Stimulated activated CD8-positive, alpha-beta memory T cell treated with anti-CD3 and anti-CD28 coated beads, Interleukin-12 subunit alpha, Interleukin-12 subunit beta, amount 100 ng/mL, for 4 hours (primary cell): ENCODE measurements around the gene WDR70.
"Not testable (repeated sequence)": the region's sequence is repeated elsewhere in the genome, so short reads cannot be mapped to it uniquely, and the experiment has no call there.

Experiments used
- DNase-seq: peaks from one replicate; pipeline ENCODE4 v3.0.0-alpha.2; 2020; ENCODE audit warnings: low read depth

Gene WDR70

GRCh38 chr5:37454402-37455055 lies 75.4 kb downstream of the WDR70 start:
- DNase-seq = not testable (repeated sequence)

DNA sequence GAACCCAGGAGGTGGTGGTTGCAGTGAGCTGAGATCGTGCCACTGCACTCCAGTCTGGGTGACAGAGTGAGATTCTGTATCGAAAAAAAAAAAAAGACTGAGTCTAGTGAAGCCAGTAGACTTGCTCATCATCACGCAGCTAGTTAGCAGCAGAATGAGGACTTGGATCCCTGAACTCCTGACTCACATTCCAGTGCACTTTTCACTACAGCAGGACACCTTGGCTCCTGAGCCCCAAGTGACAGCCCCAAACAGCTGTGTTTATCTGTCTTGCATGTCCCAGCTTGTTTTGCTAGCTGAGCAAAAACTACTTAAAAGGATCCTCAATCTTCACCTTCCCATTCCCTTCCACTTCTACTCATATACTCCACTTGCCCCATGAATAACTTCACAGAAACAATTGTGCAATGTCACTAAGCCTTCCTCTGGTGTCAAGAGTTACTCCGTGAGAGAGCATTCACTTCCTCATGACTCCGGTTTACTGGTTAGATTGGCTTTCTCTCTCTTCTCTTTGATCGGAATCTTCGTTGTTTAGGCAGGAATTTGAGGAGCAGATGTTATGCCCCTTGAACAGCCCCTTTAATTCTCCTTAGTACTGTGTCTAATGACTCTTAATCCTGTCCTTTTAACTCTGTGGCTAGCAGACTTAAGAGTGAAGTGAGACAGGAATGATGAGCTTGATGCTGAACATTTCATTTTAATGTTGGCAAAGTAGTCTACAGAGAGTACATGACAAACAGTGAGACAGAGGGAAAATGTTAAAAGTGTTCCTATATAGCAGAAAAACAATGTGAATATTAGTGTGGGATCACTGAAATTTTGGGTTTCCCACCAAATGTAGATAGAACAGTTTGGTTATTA lies 84.3 kb downstream of the WDR70 start:
- not testable (repeated sequence) for DNase-seq

- DNase-seq = not testable (repeated sequence)
Observed at GRCh38 chr5:37464581-37464980, 85.5 kb downstream of the WDR70 start.

DNA sequence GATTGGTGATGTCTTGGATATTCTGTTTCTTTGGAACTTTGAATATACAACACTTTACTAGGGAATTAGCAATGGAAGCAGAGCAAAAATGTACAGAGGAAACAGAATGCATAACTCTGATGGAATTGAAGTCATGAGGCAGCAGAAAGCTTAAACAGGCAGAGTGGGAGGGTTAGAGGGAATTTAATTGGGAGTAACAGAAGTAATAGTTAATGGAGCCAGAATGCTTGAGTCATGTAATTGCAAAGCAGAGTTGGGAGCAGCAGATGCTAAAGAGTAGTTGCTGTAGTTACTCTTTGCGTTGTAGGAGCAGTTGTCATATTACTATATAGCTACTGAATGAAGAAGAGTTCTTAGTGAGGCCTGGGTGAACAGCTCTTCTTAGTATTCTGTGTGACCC lies 90.3 kb downstream of the WDR70 start:
- not testable (repeated sequence) for DNase-seq

- DNase-seq = no peak
Observed at GRCh38 chr5:37471666-37472197, 92.6 kb downstream of the WDR70 start.

DNA sequence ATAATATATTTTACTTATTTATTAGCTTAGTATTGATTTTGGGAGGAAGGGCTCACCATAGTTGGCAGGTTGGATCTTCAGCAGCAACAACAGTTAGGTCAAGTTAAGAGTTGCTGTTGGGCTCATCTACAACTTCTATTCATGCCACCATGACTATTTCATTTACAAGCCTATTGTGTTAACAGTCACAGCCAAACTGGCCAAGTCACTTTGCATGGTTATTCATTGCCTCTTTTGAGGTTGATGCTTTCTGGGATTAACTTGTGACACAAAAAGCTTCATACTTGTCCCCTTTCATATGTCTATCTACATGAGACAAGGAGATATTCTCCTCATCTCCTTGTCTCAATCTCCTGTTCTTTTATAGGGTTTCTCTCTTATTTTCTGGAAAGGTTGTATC lies 98.3 kb downstream of the WDR70 start:
- DNase-seq = no peak

GRCh38 chr5:37478121-37478894 lies 99.2 kb downstream of the WDR70 start:
- no peak for DNase-seq

DNA sequence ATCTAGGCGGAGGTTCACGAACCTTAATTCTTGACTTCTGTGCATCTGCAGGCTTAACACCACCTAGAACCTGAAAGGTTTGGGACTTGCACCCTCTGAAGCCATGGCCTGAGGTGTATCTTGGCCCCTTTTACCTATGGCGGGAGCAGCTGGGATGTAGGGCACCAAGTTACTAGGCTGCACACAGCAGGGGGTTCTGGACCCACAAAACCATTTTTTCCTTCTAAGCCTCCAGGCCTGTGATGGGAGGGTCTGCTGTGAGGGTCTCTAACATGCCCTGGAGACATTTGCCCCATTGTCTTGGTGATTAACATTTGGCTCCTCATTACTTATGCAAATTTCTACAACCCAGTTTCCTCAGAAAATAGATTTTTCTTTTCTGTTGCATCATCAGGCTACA lies 102.3 kb downstream of the WDR70 start:
- not testable (repeated sequence) for DNase-seq

- DNase-seq = no peak
Observed at GRCh38 chr5:37490120-37490810, 111.1 kb downstream of the WDR70 start.

GRCh38 chr5:37490931-37491330 lies 111.8 kb downstream of the WDR70 start:
- no peak for DNase-seq

DNA sequence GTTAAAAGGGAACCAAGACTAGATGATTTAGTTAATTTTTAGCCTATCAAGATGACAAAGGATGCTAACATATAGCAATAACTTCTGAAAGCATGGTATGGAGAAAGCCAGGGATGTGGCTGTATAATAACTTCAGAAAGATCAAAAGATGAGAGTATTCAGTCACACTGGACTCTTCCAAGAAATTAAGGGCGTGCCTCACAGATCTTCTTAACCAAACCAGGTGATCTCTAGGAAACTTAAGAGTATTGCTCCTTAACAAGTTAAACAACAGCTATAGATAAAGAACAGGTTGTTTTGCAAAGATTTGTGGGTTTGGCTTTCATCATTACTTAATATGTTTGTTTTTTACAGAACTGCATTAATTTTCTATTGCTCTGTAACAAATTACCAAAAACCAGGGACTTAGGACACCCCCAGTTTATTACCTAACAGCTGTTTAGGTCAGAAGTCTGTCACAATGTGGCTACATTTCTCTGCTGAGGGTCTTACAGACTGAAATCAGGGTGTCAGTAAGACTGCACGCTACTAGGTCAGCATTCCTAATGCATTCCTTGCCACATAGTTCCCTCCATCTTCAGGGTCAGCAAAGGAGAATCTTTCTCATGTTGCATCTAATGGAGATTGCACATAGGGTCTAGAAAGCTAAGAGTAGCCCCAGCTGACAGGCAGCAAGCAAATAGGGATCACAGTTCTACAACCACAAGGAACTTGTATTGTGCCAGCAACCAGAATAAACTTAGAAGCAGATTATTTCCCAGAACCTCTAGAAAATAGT lies 113.8 kb downstream of the WDR70 start:
- DNase-seq = no peak

- DNase-seq = no peak
Observed at GRCh38 chr5:37494756-37495155, 115.6 kb downstream of the WDR70 start.

- DNase-seq = no peak
Observed at GRCh38 chr5:37495210-37495609, 116.1 kb downstream of the WDR70 start.

DNA sequence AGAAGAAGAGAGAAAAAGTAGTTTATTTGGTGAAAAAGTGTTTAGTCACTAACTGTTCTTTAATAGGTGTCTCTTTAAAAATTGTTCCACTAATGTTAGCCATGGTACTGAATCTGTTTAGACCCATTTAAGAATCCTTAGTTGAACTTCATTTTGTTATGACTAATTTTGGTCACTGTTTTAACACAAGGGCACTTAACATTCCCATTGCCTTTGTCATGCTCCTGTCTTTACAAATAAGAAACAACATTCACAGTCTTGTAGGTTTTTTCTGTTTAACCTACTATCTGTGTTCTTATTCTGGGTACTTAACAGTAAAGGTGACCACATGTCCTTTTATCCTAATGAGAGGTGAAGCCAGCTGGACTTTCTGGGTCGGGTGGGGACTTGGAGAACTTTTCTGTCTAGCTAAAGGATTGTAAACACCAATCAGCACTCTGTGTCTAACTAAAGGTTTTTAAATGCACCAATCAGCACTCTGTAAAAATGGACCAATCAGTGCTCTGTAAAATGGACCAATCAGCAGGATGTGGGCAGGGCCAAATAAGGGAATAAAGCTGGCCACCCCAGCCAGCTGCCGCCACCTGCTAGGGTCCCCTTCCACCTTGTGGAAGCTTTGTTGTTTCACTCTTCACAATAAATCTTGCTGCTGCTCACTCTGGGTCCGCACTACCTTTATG lies 116.7 kb downstream of the WDR70 start:
- no peak for DNase-seq

GRCh38 chr5:37496902-37497445 lies 117.9 kb downstream of the WDR70 start:
- DNase-seq = no peak

DNA sequence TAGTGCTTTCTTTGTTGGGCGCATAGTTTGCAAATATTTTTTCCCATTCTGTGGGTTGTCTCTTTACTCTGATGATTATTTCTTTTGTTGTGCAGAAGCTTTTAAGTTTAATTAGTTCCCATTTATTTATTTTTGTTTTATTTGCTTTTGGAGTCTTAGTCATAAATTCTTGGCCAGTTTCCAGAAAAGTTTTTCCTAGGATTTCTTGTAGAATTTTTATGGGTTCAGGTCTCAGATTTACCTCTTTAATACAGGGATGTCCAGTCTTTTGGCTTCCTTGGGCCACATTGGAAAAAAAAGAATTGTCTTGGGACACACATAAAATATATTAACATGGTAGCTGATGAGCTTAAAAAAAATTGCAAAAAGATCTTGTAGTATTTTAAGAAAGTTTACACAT lies 122.0 kb downstream of the WDR70 start:
- DNase-seq = no peak

DNA sequence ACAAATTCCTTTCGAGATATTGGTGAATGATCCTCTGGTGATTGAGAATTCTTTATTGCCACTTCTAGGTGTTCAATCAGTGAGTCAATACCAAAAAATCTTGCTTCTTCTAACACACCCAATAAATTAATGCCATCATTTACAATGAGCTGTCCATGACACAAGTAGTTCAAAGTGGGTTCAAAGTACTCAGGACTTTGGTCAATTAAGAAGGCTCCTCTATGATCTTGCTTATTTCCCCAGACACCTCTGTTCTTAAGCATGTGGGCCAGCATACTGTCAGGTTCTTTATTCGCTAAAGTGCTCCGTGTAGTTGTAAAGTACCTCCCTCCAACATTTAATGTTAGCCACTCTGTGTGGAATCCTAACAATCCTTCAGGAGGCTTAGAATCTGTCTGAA lies 127.1 kb downstream of the WDR70 start:
- no peak for DNase-seq

- DNase-seq = no peak
Observed at GRCh38 chr5:37506722-37507121, 127.6 kb downstream of the WDR70 start.

GRCh38 chr5:37511646-37512045 lies 132.5 kb downstream of the WDR70 start:
- DNase-seq = no peak

DNA sequence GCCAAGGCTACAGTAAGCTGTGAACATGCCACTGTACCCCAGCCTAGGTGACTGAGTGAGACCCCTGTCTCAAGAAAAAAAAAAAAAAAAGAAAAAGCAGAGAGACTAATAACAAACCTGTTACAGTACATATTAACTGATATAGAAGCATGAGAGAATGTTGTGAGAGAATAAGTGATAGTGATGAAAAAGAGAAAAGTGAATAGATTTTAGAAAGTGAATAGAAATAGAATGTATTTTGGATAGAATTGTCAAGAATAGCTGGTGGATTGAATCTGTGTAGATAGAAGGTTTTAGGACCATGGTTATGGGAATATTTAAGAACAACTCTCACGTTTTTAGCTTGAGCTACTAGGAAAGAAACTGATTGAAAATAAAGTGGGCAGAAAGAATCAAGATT lies 135.8 kb downstream of the WDR70 start:
- no peak for DNase-seq
